GM19351 (cell line): ENCODE measurements around the gene MTG1.
"Not testable (repeated sequence)": the region's sequence is repeated elsewhere in the genome, so short reads cannot be mapped to it uniquely, and the experiment has no call there.

Experiments
- ATAC-seq: cut with Tn5 transposase; IDR thresholded peaks from one replicate; pipeline ENCODE4 v1.9.1; 2021; ENCODE audit warnings: mild to moderate bottlenecking, moderate library complexity; ENCODE audit not compliant: unreplicated experiment

Gene MTG1

GRCh38 chr10:133461841-133462240 lies 67.9 kb downstream of the MTG1 start:
- no peak for ATAC-seq

- ATAC-seq: no peak
These were observed 68.8 kb downstream of the MTG1 start for GRCh38 chr10:133462512-133463305.

- no peak for ATAC-seq
These were observed 70.7 kb downstream of the MTG1 start for GRCh38 chr10:133464582-133465031.

GRCh38 chr10:133465191-133465949 lies 71.4 kb downstream of the MTG1 start:
- ATAC-seq: no peak

- no peak for ATAC-seq
These were observed 72.1 kb downstream of the MTG1 start for GRCh38 chr10:133465950-133466474.

- no peak for ATAC-seq
These were observed 72.8 kb downstream of the MTG1 start for GRCh38 chr10:133466683-133467275.

GRCh38 chr10:133467286-133467911 lies 73.4 kb downstream of the MTG1 start:
- no peak for ATAC-seq

GRCh38 chr10:133469205-133469604 lies 75.2 kb downstream of the MTG1 start:
- not testable (repeated sequence) for ATAC-seq

- no peak for ATAC-seq
These were observed 77.5 kb downstream of the MTG1 start for GRCh38 chr10:133471300-133472109.
